ENCODE measurements around the gene DDX39A. TPM values are rescaled to one million over a fixed set of nuclear protein-coding genes. Genes with fewer than 3 reads are reported as not detected.
"Not testable (repeated sequence)": the region's sequence is repeated elsewhere in the genome, so short reads cannot be mapped to it uniquely, and the experiment has no call there.

DDX39A gene
- total RNA-seq, 1 donor from 2014 or later: 38.6 TPM

DNA sequence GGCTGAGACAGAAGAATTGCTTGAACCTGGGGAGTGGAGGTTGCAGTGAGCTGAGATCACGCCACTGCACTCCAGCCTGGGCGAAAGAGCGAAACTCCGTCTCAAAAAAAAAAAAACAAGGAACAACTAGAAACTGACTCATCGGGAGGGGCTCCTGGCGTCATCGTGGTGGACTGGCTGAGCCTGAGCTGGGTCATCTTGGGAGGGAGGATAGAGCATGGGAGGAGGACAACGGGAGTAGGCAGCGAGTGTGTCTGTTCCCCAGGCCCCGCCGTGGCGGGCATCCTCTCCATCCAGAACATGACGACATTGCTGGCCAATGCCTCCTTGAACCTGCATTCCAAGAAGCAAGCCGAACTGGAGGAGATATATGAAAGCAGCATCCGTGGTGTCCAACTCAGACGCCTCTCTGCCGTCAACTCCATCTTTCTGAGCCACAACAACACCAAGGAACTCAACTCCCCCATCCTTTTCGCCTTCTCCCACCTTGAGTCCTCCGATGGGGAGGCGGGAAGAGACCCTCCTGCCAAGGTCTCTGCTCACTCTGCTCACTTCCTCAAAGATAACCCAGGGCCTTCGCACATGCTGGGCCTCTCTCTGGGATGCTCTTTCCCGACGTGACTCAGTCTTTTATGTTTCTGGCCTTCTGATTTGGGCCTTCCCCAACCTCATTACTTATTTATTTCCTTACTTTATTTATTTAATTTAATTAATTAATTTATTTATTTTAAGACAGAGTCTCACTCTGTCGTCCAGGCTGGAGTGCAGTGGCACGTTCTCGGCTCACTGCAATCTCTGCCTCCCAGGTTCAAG lies 16.6 kb downstream of the DDX39A start:
- H3K9ac ChIP-seq: no peak overlapping the region
- H3K4me3 ChIP-seq: no peak overlapping the region
- Mint-ChIP-seq H3K27me3 (ENCODE audit: insufficient read depth, low read depth) (peaks cover 9% of the 10 kb centered on the region), H3K9me3 (no peaks in the 10 kb centered on the region), H3K4me1 (peaks cover 18% of the 10 kb centered on the region), H3K36me3 (peaks cover under 1% of the 10 kb centered on the region), H3K4me3 (peak overlapping the region; percentile 52), H3K27ac (no peak overlapping the region)
- no peaks in the 10 kb centered on the region for H3K4me1 ChIP-seq
- H2AFZ ChIP-seq (replicated peaks): no peak overlapping the region
- H3F3A ChIP-seq (ENCODE audit: low read depth): peaks cover 21% of the 10 kb centered on the region
- no peak overlapping the region for H3K27ac ChIP-seq
- no peaks in the 10 kb centered on the region for H3K9me3 ChIP-seq (ENCODE audit: low read depth)
- H3K27me3 ChIP-seq: no peaks in the 10 kb centered on the region
- TF ChIP-seq, protein P1, sequence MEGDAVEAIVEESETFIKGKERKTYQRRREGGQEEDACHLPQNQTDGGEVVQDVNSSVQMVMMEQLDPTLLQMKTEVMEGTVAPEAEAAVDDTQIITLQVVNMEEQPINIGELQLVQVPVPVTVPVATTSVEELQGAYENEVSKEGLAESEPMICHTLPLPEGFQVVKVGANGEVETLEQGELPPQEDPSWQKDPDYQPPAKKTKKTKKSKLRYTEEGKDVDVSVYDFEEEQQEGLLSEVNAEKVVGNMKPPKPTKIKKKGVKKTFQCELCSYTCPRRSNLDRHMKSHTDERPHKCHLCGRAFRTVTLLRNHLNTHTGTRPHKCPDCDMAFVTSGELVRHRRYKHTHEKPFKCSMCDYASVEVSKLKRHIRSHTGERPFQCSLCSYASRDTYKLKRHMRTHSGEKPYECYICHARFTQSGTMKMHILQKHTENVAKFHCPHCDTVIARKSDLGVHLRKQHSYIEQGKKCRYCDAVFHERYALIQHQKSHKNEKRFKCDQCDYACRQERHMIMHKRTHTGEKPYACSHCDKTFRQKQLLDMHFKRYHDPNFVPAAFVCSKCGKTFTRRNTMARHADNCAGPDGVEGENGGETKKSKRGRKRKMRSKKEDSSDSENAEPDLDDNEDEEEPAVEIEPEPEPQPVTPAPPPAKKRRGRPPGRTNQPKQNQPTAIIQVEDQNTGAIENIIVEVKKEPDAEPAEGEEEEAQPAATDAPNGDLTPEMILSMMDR (IDR thresholded peaks at IDR 0.05): no peak
- TF ChIP-seq EZH2phosphoT487 (IDR thresholded peaks at IDR 0.05) (no peak), EZH2 (IDR thresholded peaks at IDR 0.05) (no peak)
- H3K79me2 ChIP-seq (ENCODE audit: low read depth): no peaks in the 10 kb centered on the region
- DNase-seq (ENCODE audit: low spot score): no peak
- H4K20me1 ChIP-seq (ENCODE audit: low read depth): no peaks in the 10 kb centered on the region
- H3K36me3 ChIP-seq: no peaks in the 10 kb centered on the region
- no peak overlapping the region for H3K4me2 ChIP-seq

DNA sequence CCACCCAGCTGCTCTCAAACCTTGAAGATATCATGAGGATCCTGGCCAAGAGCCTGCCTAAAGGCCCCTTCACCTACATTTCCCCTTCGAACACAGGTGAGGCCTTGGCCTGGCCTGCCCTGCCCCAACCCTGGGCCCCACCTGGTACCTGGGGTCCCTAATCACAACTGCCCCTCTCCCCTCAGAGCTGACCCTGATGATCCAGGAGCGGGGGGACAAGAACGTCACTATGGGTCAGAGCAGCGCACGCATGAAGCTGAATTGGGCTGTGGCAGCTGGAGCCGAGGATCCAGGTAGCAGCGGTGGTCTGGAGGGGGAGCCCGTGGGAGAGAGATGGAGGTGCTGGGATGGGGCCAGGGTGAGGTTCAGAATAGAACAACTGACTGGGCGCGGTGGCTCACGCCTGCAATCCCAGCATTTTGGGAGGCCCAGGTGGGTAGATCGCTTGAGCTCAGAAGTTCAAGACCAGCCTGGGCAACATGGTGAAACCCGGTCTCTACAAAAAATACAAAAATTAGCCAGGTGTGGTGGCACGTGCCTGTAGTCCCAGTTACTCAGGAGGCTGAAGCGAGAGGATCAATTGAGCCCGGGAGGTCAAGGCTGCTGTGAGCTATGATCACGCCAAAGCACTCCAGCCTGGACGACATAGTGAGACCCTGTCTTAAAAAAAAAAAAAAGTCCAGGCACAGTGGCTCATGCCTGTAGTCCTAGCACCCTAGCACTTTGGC lies 17.5 kb downstream of the DDX39A start:
- no peak overlapping the region for H3K27ac Mint-ChIP-seq
- peaks cover 12% of the 10 kb centered on the region for H3K27me3 Mint-ChIP-seq (ENCODE audit: insufficient read depth, low read depth)
- peaks cover 12% of the 10 kb centered on the region for H3F3A ChIP-seq (ENCODE audit: low read depth)
- H3K9ac ChIP-seq: no peak overlapping the region
- H3K9me3 Mint-ChIP-seq: no peaks in the 10 kb centered on the region
- H3K4me2 ChIP-seq: no peak overlapping the region
- H3K27me3 ChIP-seq: no peaks in the 10 kb centered on the region
- TF ChIP-seq EZH2phosphoT487 (IDR thresholded peaks at IDR 0.05) (no peak), EZH2 (IDR thresholded peaks at IDR 0.05) (no peak)
- TF ChIP-seq, protein P1 (IDR thresholded peaks at IDR 0.05): no peak
- H3K4me3 ChIP-seq: no peak overlapping the region
- no peak overlapping the region for H3K27ac ChIP-seq
- H3K4me1 Mint-ChIP-seq: peaks cover 20% of the 10 kb centered on the region
- H4K20me1 ChIP-seq (ENCODE audit: low read depth): no peaks in the 10 kb centered on the region
- H3K36me3 Mint-ChIP-seq: no peaks in the 10 kb centered on the region
- no peaks in the 10 kb centered on the region for H3K79me2 ChIP-seq (ENCODE audit: low read depth)
- H3K4me1 ChIP-seq: no peaks in the 10 kb centered on the region
- no peaks in the 10 kb centered on the region for H3K36me3 ChIP-seq
- DNase-seq (ENCODE audit: low spot score): no peak
- no peaks in the 10 kb centered on the region for H3K9me3 ChIP-seq (ENCODE audit: low read depth)
- no peak overlapping the region for H3K4me3 Mint-ChIP-seq
- no peak overlapping the region for H2AFZ ChIP-seq (replicated peaks)

GRCh38 chr19:14400951-14401431 lies 18.1 kb downstream of the DDX39A start:
- H3K4me1 ChIP-seq: no peaks in the 10 kb centered on the region
- no peak overlapping the region for H3K4me3 Mint-ChIP-seq
- no peak overlapping the region for H3K9ac ChIP-seq
- peak overlapping the region; percentile 25 for H3K27ac Mint-ChIP-seq
- no peaks in the 10 kb centered on the region for H3K79me2 ChIP-seq (ENCODE audit: low read depth)
- H3K27me3 Mint-ChIP-seq (ENCODE audit: insufficient read depth, low read depth): peaks cover 12% of the 10 kb centered on the region
- H3K9me3 ChIP-seq (ENCODE audit: low read depth): no peaks in the 10 kb centered on the region
- no peak overlapping the region for H3K4me3 ChIP-seq
- TF ChIP-seq EZH2 (IDR thresholded peaks at IDR 0.05): no peak
- TF ChIP-seq EZH2phosphoT487 (IDR thresholded peaks at IDR 0.05): no peak
- TF ChIP-seq, protein P1 (IDR thresholded peaks at IDR 0.05): no peak
- no peaks in the 10 kb centered on the region for H4K20me1 ChIP-seq (ENCODE audit: low read depth)
- H3K27me3 ChIP-seq: no peaks in the 10 kb centered on the region
- no peak overlapping the region for H3K27ac ChIP-seq
- no peak overlapping the region for H2AFZ ChIP-seq (replicated peaks)
- peaks cover 15% of the 10 kb centered on the region for H3K4me1 Mint-ChIP-seq
- H3K36me3 Mint-ChIP-seq: no peaks in the 10 kb centered on the region
- DNase-seq (ENCODE audit: low spot score): no peak
- H3F3A ChIP-seq (ENCODE audit: low read depth): peaks cover 8% of the 10 kb centered on the region
- no peak overlapping the region for H3K4me2 ChIP-seq
- no peaks in the 10 kb centered on the region for H3K9me3 Mint-ChIP-seq
- no peaks in the 10 kb centered on the region for H3K36me3 ChIP-seq

- not testable (repeated sequence) for H3K79me2 ChIP-seq (ENCODE audit: low read depth); H3K27ac ChIP-seq; H3K9me3 Mint-ChIP-seq; H3K4me3 ChIP-seq; H3K9ac ChIP-seq; H3K27me3 Mint-ChIP-seq (ENCODE audit: insufficient read depth, low read depth); H2AFZ ChIP-seq (replicated peaks); H3K4me2 ChIP-seq; H3K36me3 ChIP-seq; H3F3A ChIP-seq (ENCODE audit: low read depth); DNase-seq (ENCODE audit: low spot score); H3K9me3 ChIP-seq (ENCODE audit: low read depth); H3K27me3 ChIP-seq; H4K20me1 ChIP-seq (ENCODE audit: low read depth); H3K4me3 Mint-ChIP-seq; H3K4me1 ChIP-seq; H3K27ac Mint-ChIP-seq; H3K36me3 Mint-ChIP-seq
- H3K4me1 Mint-ChIP-seq: peaks cover 17% of the 10 kb centered on the region
Measured at GRCh38 chr19:14397168-14397567, 22.0 kb downstream of the DDX39A start.

DNA sequence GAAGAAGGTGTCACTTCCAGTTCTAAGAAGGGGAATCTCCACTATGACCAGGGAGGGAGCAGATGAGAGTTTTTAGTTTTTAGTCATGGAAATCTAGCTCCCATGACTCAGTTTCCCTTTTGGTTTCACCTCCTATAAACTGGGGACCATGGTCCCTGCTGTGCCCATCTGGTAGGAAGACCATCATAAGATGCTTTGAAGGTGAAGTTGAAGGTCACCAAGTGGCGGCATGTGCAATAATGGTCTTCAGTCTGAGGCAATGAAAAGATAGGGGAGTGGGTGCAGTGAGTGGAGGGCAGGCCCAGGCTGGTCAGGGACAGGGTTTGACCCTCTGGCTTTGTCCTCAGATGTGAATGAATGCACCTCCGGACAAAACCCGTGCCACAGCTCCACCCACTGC lies 22.4 kb downstream of the DDX39A start:
- not testable (repeated sequence) for H3K4me2 ChIP-seq; H3K27me3 Mint-ChIP-seq (ENCODE audit: insufficient read depth, low read depth); H3K27me3 ChIP-seq; H3K9me3 ChIP-seq (ENCODE audit: low read depth); H3K4me3 Mint-ChIP-seq; H2AFZ ChIP-seq (replicated peaks); DNase-seq (ENCODE audit: low spot score); H3K4me3 ChIP-seq; H3K27ac ChIP-seq; H3K36me3 ChIP-seq; H4K20me1 ChIP-seq (ENCODE audit: low read depth); H3K4me1 ChIP-seq; H3F3A ChIP-seq (ENCODE audit: low read depth); H3K36me3 Mint-ChIP-seq; H3K79me2 ChIP-seq (ENCODE audit: low read depth); H3K9ac ChIP-seq; H3K27ac Mint-ChIP-seq; H3K9me3 Mint-ChIP-seq
- H3K4me1 Mint-ChIP-seq: peaks cover 17% of the 10 kb centered on the region

Measured in neural progenitor cell (in vitro differentiated cells).